K562 (cell line): Measurements from ENCODE around the gene ZNF726. TPM values are rescaled to one million over a fixed set of nuclear protein-coding genes. Genes with fewer than 3 reads are reported as not detected.
A peak's percentile ranks its signal among the peaks of the same experiment; 100 is the strongest.
"Not testable (repeated sequence)": the region's sequence is repeated elsewhere in the genome, so short reads cannot be mapped to it uniquely, and the experiment has no call there.

ENCODE experiments used
- ATAC-seq: fragments of 200-7000 bp; cut with Tn5 transposase; 3 replicates; pipeline ENCODE4 v1.9.1; 2020; ENCODE audit warnings: moderate library complexity
- BruUV-seq: library from RNA; stranded (reverse); fragments of 400-500 nt; replicated peaks from 2 replicates; lab custom pipeline; 2021; lab: Mats Ljungman, UMichigan
- CTCF ChIA-PET: fragments of 300-600 bp; formaldehyde crosslinking; extraction: SDS; loops from one replicate; lab custom pipeline; 2021; ENCODE audit warnings: low intra/inter-chr PET ratio; lab: Yijun Ruan, JAX
- POLR2A ChIA-PET: fragments of 300-600, 350-650 bp; sonication (Branson Sonifier 250); formaldehyde crosslinking; extraction: SDS; loops from one replicate; lab custom pipeline; 2021; ENCODE audit warnings: antibody characterized with exemption, inconsistent platforms; lab: Yijun Ruan, JAX
- DNase-seq, 4 experiments: peaks; one replicate each; pipeline versions ENCODE4 v3.0.0 to v3.0.0-alpha.2; 2011 to 2018; ENCODE audit warnings: low spot score in 3 of 4, mixed read lengths in 3 of 4; ENCODE audit errors: extremely low read depth in 1 of 4
- FAIRE-seq: peaks from 2 replicates; lab custom pipeline; 2011; peaks lifted over from hg19 to GRCh38; lab: Jason Lieb, UNC
- H2AFZ ChIP-seq: 2 replicates; pipeline ENCODE4 v1.6.0; 2011; ENCODE audit warnings: low read depth, low read length, control low read depth, inconsistent platforms
- H3K27ac ChIP-seq: fragments of 200-600 bp; 3 replicates; pipeline ENCODE4 v1.8.0; 2011; ENCODE audit warnings: low read depth, mild to moderate bottlenecking, control low read depth, inconsistent platforms, low read length, moderate library complexity, mixed read lengths; ENCODE audit errors: extremely low read depth
- H3K27me3 ChIP-seq, 2 experiments: fragments of 300-600 bp in 1 of 2; 2 replicates in 1 of 2; 3 replicates in 1 of 2; pipeline versions ENCODE4 v1.6.0 to v1.8.0; 2011; ENCODE audit warnings: inconsistent platforms in 2 of 2, low read length in 2 of 2, mild to moderate bottlenecking in 1 of 2, mixed read lengths in 1 of 2, moderate library complexity in 1 of 2; ENCODE audit not compliant: control insufficient read depth in 2 of 2, insufficient read depth in 2 of 2
- H3K36me3 ChIP-seq: fragments of 300-600 bp; 3 replicates; pipeline ENCODE4 v1.8.0; 2011; ENCODE audit warnings: mild to moderate bottlenecking, low read length, inconsistent platforms; ENCODE audit not compliant: control insufficient read depth, insufficient read depth
- H3K4me1 ChIP-seq, 2 experiments: fragments of 200-600 bp in 1 of 2; replicated peaks in 1 of 2; 2 replicates in 1 of 2; 3 replicates in 1 of 2; pipeline versions ENCODE4 v1.5.1 to v1.8.0; 2011; ENCODE audit warnings: inconsistent platforms in 2 of 2, low read length in 2 of 2, mild to moderate bottlenecking in 1 of 2, mixed read lengths in 1 of 2, moderate library complexity in 1 of 2; ENCODE audit not compliant: control insufficient read depth in 2 of 2, insufficient read depth in 2 of 2
- H3K4me2 ChIP-seq: 2 replicates; pipeline ENCODE4 v1.6.1; 2011; ENCODE audit warnings: low read length, control low read depth, inconsistent platforms, mixed read lengths; ENCODE audit not compliant: insufficient read depth
- H3K4me3 ChIP-seq: fragments of 200-600 bp; sonication (generic), shearing (Covaris generic); 2 replicates; pipeline ENCODE4 v1.5.1; 2016; ENCODE audit warnings: control low read depth, inconsistent platforms
- H3K79me2 ChIP-seq: fragments of 200-600 bp; 3 replicates; pipeline ENCODE4 v1.8.0; 2011; ENCODE audit warnings: low read length, inconsistent platforms; ENCODE audit not compliant: control insufficient read depth, insufficient read depth
- H3K9ac ChIP-seq, 2 experiments: 2 replicates each; pipeline versions ENCODE4 v1.6.0 to v1.6.1; 2011; ENCODE audit warnings: low read depth in 2 of 2, low read length in 2 of 2, control low read depth in 1 of 2, inconsistent platforms in 1 of 2, mild to moderate bottlenecking in 1 of 2, mixed read lengths in 1 of 2; ENCODE audit not compliant: insufficient read depth in 1 of 2
- H3K9me1 ChIP-seq: one replicate; pipeline ENCODE4 v1.6.0; 2011; ENCODE audit warnings: inconsistent platforms, mild to moderate bottlenecking, low read length, moderate library complexity; ENCODE audit not compliant: control insufficient read depth, insufficient read depth
- H3K9me3 ChIP-seq: replicated peaks from 2 replicates; pipeline ENCODE4 v1.5.1; 2011; ENCODE audit warnings: low read depth, low read length, inconsistent platforms; ENCODE audit not compliant: control insufficient read depth, insufficient read depth
- H4K20me1 ChIP-seq: replicated peaks from 2 replicates; pipeline ENCODE4 v1.6.1; 2011; ENCODE audit warnings: low read length, inconsistent platforms, mixed read lengths; ENCODE audit not compliant: control insufficient read depth, insufficient read depth
- ASH1L ChIP-seq: fragments of 450-650 bp; IDR thresholded peaks from 2 replicates; pipeline ENCODE4 v1.6.1; 2018; ENCODE audit warnings: borderline replicate concordance, mild to moderate bottlenecking, low read depth; ENCODE audit not compliant: partially characterized antibody
- EGR1 ChIP-seq: fragments of 450-650 bp; conservative IDR thresholded peaks from 2 replicates; pipeline ENCODE4 v1.6.1; 2017; ENCODE audit warnings: mild to moderate bottlenecking
- FOXP1 ChIP-seq: sonication (generic); formaldehyde crosslinking; IDR thresholded peaks from 2 replicates; pipeline ENCODE4 v1.8.0; 2022; ENCODE audit warnings: mild to moderate bottlenecking, missing genetic modification reagents
- MIER1 ChIP-seq: fragments of 450-650 bp; IDR thresholded peaks from 2 replicates; pipeline ENCODE4 v1.6.1; 2016; ENCODE audit warnings: antibody characterized with exemption, mild to moderate bottlenecking, low read depth
- NCOA6 ChIP-seq: fragments of 450-650 bp; IDR thresholded peaks from 2 replicates; pipeline ENCODE4 v1.6.1; 2017; ENCODE audit warnings: mild to moderate bottlenecking
- SMARCA4 ChIP-seq: fragments of 450-650 bp; IDR thresholded peaks from 2 replicates; pipeline ENCODE4 v1.6.1; 2016
- TCF7 ChIP-seq: sonication (generic); IDR thresholded peaks from 2 replicates; pipeline ENCODE4 v1.6.1; 2016; ENCODE audit warnings: antibody characterized with exemption, borderline replicate concordance
- YBX1 ChIP-seq: fragments of 450-650 bp; IDR thresholded peaks from 2 replicates; pipeline ENCODE4 v1.7.1; 2016; ENCODE audit warnings: mild to moderate bottlenecking
- ZNF274 ChIP-seq: IDR thresholded peaks from 2 replicates; pipeline ENCODE4 v1.6.1; 2011; ENCODE audit warnings: low read depth, mild to moderate bottlenecking, low read length, moderate library complexity, borderline replicate concordance
- ZNF3 ChIP-seq: fragments of 250-450 bp; sonication (Bioruptor Pico); IDR thresholded peaks from 2 replicates; pipeline ENCODE4 v1.5.0; 2021; ENCODE audit warnings: mild to moderate bottlenecking, moderate library complexity
- ZNF77 ChIP-seq: fragments of 250-450 bp; sonication (Bioruptor Pico); IDR thresholded peaks from 2 replicates; pipeline ENCODE4 v1.5.0; 2020
- WGBS: fragments of 100-300 bp; shearing (Covaris generic); methylation state at CpG from one replicate; pipeline ENCODE4 v1.1.6; 2016; ENCODE audit warnings: low coverage, mixed read lengths; ENCODE audit not compliant: insufficient coverage; ENCODE audit errors: missing lambda C conversion rate; 5-methylcytosine and 5-hydroxymethylcytosine counted together
- in situ Hi-C: fragments of 300-500 bp; cut with MboI; formaldehyde crosslinking; loops from 4 replicates; pipeline ENCODE4 v1.15.0; 2018; ENCODE audit warnings: inconsistent platforms, mixed read lengths
- intact Hi-C: fragments of 100-400 bp; cut with micrococcal nuclease; formaldehyde crosslinking; loops from 2 replicates; pipeline ENCODE4 v1.14.2; 2022
- polyA plus RNA-seq, 8 experiments: library from polyadenylated mRNA; depleted of rRNA in 4 of 8; stranded (reverse) in 5 of 8; unstranded in 3 of 8; fragments of >200 nt; fragmentation: Nextera tagmentation in 2 of 8; fragmentation: Illumina TruSeq in 1 of 8; extraction: Ambion mirVana in 2 of 8; extraction: Trizol in 1 of 8; gene quantifications; 2 replicates each; pipeline versions ENCODE4 v1.2.1 to v1.2.3, GENCODE V29; 2011 to 2014; ENCODE audit warnings: inconsistent platforms in 1 of 8, missing spikeins in 1 of 8
- total RNA-seq, 7 experiments: library from RNA; depleted of rRNA in 6 of 7; stranded (reverse); fragments of >200 nt in 6 of 7; fragmentation: Illumina TruSeq in 2 of 7; extraction: Trizol in 2 of 7; gene quantifications; 2 replicates each; pipeline versions ENCODE4 v1.2.1 to v1.2.3, GENCODE V29; 2011 to 2021; ENCODE audit warnings: low replicate concordance in 1 of 7
- TF ChIP-seq, protein P1 (sequence below), 2 experiments: fragments of 450-650 bp; IDR thresholded peaks; 2 replicates each; pipeline ENCODE4 v1.6.1; 2018; ENCODE audit warnings: mild to moderate bottlenecking in 2 of 2, low read depth in 1 of 2; ENCODE audit not compliant: partially characterized antibody in 2 of 2

ZNF726 gene
- total and polyA plus RNA-seq, 9 of the 15 experiments (the other 6 are each of a cell fraction or from before 2014, with no cell fraction given): 8.6 to 20.8 (median 14.6) TPM

DNA sequence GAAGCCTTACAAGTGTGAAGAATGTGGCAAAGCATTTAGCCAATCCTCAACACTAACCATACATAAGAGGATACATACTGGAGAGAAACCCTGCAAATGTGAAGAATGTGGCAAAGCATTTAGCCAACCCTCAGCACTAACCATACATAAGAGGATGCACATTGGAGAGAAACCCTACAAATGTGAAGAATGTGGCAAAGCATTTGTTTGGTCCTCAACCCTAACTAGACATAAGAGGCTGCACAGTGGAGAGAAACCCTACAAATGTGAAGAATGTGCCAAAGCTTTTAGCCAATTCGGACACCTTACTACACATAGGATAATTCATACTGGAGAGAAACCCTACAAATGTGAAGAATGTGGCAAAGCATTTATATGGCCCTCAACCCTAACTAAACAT lies 18.2 kb downstream of the ZNF726 start:
- DNase-seq (no peak), FAIRE-seq (no peak), ATAC-seq (no peak)
- peaks cover 5% of the 10 kb centered on the region; the same call in 1 of the 2 replicates for H3K9me3 ChIP-seq
- in situ Hi-C loops (no loop called here), intact Hi-C loops (no loop called here)
- TF ChIP-seq ASH1L (no peak), TCF7 (no peak), ZNF3 (CRISPR knock-in tag) (no peak), MIER1 (no peak), NCOA6 (no peak), EGR1 (no peak), ZNF77 (CRISPR knock-in tag) (no peak), SMARCA4 (no peak), YBX1 (no peak), ZNF274 (no peak; the same call in 1 of the 2 replicates), FOXP1 (CRISPR knock-in tag) (no peak)
- TF ChIP-seq, protein P1, sequence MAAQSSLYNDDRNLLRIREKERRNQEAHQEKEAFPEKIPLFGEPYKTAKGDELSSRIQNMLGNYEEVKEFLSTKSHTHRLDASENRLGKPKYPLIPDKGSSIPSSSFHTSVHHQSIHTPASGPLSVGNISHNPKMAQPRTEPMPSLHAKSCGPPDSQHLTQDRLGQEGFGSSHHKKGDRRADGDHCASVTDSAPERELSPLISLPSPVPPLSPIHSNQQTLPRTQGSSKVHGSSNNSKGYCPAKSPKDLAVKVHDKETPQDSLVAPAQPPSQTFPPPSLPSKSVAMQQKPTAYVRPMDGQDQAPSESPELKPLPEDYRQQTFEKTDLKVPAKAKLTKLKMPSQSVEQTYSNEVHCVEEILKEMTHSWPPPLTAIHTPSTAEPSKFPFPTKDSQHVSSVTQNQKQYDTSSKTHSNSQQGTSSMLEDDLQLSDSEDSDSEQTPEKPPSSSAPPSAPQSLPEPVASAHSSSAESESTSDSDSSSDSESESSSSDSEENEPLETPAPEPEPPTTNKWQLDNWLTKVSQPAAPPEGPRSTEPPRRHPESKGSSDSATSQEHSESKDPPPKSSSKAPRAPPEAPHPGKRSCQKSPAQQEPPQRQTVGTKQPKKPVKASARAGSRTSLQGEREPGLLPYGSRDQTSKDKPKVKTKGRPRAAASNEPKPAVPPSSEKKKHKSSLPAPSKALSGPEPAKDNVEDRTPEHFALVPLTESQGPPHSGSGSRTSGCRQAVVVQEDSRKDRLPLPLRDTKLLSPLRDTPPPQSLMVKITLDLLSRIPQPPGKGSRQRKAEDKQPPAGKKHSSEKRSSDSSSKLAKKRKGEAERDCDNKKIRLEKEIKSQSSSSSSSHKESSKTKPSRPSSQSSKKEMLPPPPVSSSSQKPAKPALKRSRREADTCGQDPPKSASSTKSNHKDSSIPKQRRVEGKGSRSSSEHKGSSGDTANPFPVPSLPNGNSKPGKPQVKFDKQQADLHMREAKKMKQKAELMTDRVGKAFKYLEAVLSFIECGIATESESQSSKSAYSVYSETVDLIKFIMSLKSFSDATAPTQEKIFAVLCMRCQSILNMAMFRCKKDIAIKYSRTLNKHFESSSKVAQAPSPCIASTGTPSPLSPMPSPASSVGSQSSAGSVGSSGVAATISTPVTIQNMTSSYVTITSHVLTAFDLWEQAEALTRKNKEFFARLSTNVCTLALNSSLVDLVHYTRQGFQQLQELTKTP (IDR thresholded peaks at IDR 0.05; ENCODE audit: low read depth in 1 of 2, partially characterized antibody in 2 of 2): no peak
- no peak overlapping the region for H3K4me2 ChIP-seq
- POLR2A ChIA-PET: no interaction called here
- no peak overlapping the region for H3K27ac ChIP-seq
- no peaks in the 10 kb centered on the region for H3K4me1 ChIP-seq
- H3K4me3 ChIP-seq: no peak overlapping the region
- 18% methylated on average over 1 of the region's 1 CpG for WGBS
- TSS peak; percentile 14 for BruUV-seq
- 0 out of 3 replicates have a peak, but pooled peaks cover 2% of the 10 kb centered on the region for H3K36me3 ChIP-seq
- H3K79me2 ChIP-seq: no peaks in the 10 kb centered on the region
- H3K9ac ChIP-seq: no peak overlapping the region
- no peaks in the 10 kb centered on the region for H4K20me1 ChIP-seq
- no peaks in the 10 kb centered on the region for H3K27me3 ChIP-seq
- H2AFZ ChIP-seq: no peak overlapping the region
- H3K9me1 ChIP-seq: no peaks in the 10 kb centered on the region
- CTCF ChIA-PET: no interaction called here

- H3K4me2 ChIP-seq, CTCF ChIA-PET, H4K20me1 ChIP-seq, H3K27me3 ChIP-seq, H3K79me2 ChIP-seq, DNase-seq, H3K9me1 ChIP-seq, FAIRE-seq, H3K9ac ChIP-seq, intact Hi-C loops, H3K36me3 ChIP-seq, H3K4me3 ChIP-seq, ATAC-seq, in situ Hi-C loops, H2AFZ ChIP-seq, H3K4me1 ChIP-seq, BruUV-seq, H3K9me3 ChIP-seq, POLR2A ChIA-PET, H3K27ac ChIP-seq: not testable (repeated sequence)
- WGBS: no CpG with 5 or more reads among the region's 29 CpGs
Measured at GRCh38 chr19:23937031-23937430, 22.3 kb downstream of the ZNF726 start.
